Natural killer cell (primary cell): ENCODE results near the gene ZNF189. TPM values are rescaled to one million over a fixed set of nuclear protein-coding genes. Genes with fewer than 3 reads are reported as not detected.

Experiments used
- ATAC-seq, 3 donors: fragments of 150-1000 bp in 2 of 3; fragments of 200-7000 bp in 1 of 3; cut with Tn5 transposase; 1 replicate in 1 of 3; 2 replicates in 2 of 3; pipeline ENCODE4 v1.10.0; 2021; ENCODE audit warnings: mild to moderate bottlenecking in 2 of 3, moderate library complexity in 2 of 3
- DNase-seq, 2 donors: peaks; one replicate each; pipeline versions ENCODE4 v3.0.0 to v3.0.0-alpha.2; 2013 to 2021; ENCODE audit warnings: mixed read lengths in 1 of 2
- H3K27ac ChIP-seq: one replicate; pipeline ENCODE4 v1.5.1; 2013; ENCODE audit warnings: mild to moderate bottlenecking, low read length
- H3K27me3 ChIP-seq: one replicate; pipeline ENCODE4 v1.6.1; 2013; ENCODE audit warnings: low read length; ENCODE audit not compliant: control insufficient read depth, insufficient read depth
- H3K36me3 ChIP-seq: one replicate; pipeline ENCODE4 v1.6.1; 2013; ENCODE audit warnings: low read length; ENCODE audit not compliant: control insufficient read depth, insufficient read depth
- H3K4me1 ChIP-seq: one replicate; pipeline ENCODE4 v1.6.1; 2013; ENCODE audit warnings: low read length; ENCODE audit not compliant: control insufficient read depth, insufficient read depth
- H3K4me3 ChIP-seq: one replicate; pipeline ENCODE4 v1.5.1; 2013; ENCODE audit warnings: low read length
- H3K9me3 ChIP-seq: one replicate; pipeline ENCODE4 v1.6.1; 2013; ENCODE audit warnings: low read length; ENCODE audit not compliant: control insufficient read depth, insufficient read depth
- H3K27ac Mint-ChIP-seq, 2 donors: one replicate each; pipeline ENCODE4 v1.8.0; 2022; ENCODE audit warnings: mild to moderate bottlenecking in 2 of 2, mixed read lengths in 2 of 2, moderate library complexity in 1 of 2
- H3K27me3 Mint-ChIP-seq, 2 donors: one replicate each; pipeline ENCODE4 v1.8.0; 2022; ENCODE audit warnings: low read depth in 2 of 2, mixed read lengths in 2 of 2
- H3K36me3 Mint-ChIP-seq: one replicate; pipeline ENCODE4 v1.8.0; 2022; ENCODE audit warnings: mixed read lengths
- H3K4me1 Mint-ChIP-seq, 2 donors: one replicate each; pipeline ENCODE4 v1.8.0; 2022; ENCODE audit warnings: mixed read lengths in 2 of 2
- H3K4me3 Mint-ChIP-seq: one replicate; pipeline ENCODE4 v1.8.0; 2022; ENCODE audit warnings: mild to moderate bottlenecking, moderate library complexity, mixed read lengths
- H3K9me3 Mint-ChIP-seq, 2 donors: one replicate each; pipeline ENCODE4 v1.8.0; 2022; ENCODE audit warnings: mixed read lengths in 2 of 2
- WGBS: methylation state at CpG from one replicate; pipeline ENCODE4 v1.1.7; 2013; ENCODE audit warnings: missing lambda C conversion rate; ENCODE audit not compliant: insufficient coverage; 5-methylcytosine and 5-hydroxymethylcytosine counted together
- intact Hi-C: fragments of 100-400 bp; cut with micrococcal nuclease; formaldehyde crosslinking; loops from one replicate; pipeline ENCODE4 v1.14.2; 2022
- total RNA-seq, 4 donors: library from RNA; stranded (reverse); fragments of 120-200 nt in 1 of 4; gene quantifications; one replicate each; pipeline versions ENCODE4 v1.2.3 to v1.2.4, GENCODE V29; 2013 to 2022
- TF ChIP-seq, protein P1 (sequence below): fragments of 200-600 bp; IDR thresholded peaks from one replicate; pipeline ENCODE4 v1.8.0; 2022; ENCODE audit warnings: antibody characterized with exemption

ZNF189 gene
- total RNA-seq, 3 donors from 2014 or later (not counting 1 experiment from before 2014, with no cell fraction given), result 6.7 to 11.3 (median 8.7) TPM

DNA sequence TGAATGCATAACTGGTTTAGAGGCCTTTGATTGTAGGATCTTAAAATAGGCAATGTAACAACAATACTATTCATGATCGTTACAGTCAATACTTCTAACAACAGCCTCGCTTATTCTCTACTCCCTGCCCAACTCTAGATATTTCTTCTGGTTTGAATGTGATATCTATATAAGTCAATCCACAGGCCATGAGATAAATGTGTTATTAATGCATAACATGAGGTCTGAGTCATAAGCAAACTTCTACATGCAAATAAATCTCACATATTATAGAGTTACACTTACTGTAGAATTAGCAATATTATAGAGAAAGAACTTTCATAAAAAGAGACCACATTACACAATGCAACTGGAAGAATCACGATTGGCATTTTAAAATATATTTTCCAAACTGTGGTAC, 39.9 kb downstream of the ZNF189 start:
- Histone ChIP-seq H3K4me3 (no peak overlapping the region), H3K9me3 (no peaks in the 10 kb centered on the region), H3K36me3 (no peaks in the 10 kb centered on the region), H3K27me3 (peaks cover 4% of the 10 kb centered on the region), H3K4me1 (no peaks in the 10 kb centered on the region), H3K27ac (no peak overlapping the region)
- no peaks in the 10 kb centered on the region for H3K36me3 Mint-ChIP-seq
- no CpG with 5 or more reads among the region's 3 CpGs for WGBS
- ATAC-seq, result no peak
- no peak for DNase-seq
- TF ChIP-seq, protein P1, sequence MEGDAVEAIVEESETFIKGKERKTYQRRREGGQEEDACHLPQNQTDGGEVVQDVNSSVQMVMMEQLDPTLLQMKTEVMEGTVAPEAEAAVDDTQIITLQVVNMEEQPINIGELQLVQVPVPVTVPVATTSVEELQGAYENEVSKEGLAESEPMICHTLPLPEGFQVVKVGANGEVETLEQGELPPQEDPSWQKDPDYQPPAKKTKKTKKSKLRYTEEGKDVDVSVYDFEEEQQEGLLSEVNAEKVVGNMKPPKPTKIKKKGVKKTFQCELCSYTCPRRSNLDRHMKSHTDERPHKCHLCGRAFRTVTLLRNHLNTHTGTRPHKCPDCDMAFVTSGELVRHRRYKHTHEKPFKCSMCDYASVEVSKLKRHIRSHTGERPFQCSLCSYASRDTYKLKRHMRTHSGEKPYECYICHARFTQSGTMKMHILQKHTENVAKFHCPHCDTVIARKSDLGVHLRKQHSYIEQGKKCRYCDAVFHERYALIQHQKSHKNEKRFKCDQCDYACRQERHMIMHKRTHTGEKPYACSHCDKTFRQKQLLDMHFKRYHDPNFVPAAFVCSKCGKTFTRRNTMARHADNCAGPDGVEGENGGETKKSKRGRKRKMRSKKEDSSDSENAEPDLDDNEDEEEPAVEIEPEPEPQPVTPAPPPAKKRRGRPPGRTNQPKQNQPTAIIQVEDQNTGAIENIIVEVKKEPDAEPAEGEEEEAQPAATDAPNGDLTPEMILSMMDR, result no peak
- peaks cover 0 to 2% of the 10 kb centered on the region in 2 donors for H3K9me3 Mint-ChIP-seq
- no peaks in the 10 kb centered on the region for H3K4me1 Mint-ChIP-seq
- peaks cover 23 to 48% of the 10 kb centered on the region in 2 donors for H3K27me3 Mint-ChIP-seq
- intact Hi-C loops, result no loop called here
- no peak overlapping the region for H3K4me3 Mint-ChIP-seq
- no peak overlapping the region for H3K27ac Mint-ChIP-seq

DNA sequence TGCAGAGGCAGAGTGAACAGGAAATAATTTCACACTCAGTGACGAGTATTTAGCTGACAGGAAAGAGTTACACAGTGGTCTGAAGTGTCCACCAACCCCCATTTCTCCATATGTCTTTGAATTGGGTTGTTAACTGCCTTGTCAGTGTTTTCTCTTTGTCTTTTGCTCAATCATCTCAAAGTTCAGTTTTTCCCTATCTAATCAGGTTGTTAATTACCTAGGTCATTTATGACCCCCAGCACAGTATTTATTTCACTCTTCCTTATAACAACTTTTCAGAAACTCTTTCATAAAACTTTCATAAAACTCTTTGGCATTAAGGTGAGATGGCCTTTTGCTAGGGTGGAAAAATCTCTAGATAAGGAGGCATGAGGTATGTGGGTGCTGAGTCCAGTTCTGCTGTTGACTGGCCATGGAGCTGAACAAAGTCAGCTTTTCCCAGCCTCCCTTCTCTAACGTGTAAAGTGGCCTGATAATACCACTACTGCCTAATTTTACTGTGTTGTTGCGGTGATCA, 42.1 kb downstream of the ZNF189 start:
- ATAC-seq, result no peak
- no peak overlapping the region for H3K4me3 Mint-ChIP-seq
- H3K27me3 Mint-ChIP-seq, result peaks cover 29 to 63% of the 10 kb centered on the region in 2 donors
- 63% methylated on average over 3 of the region's 3 CpGs for WGBS
- Histone ChIP-seq H3K4me1 (no peaks in the 10 kb centered on the region), H3K27ac (no peak overlapping the region), H3K36me3 (no peaks in the 10 kb centered on the region), H3K4me3 (no peak overlapping the region), H3K9me3 (no peaks in the 10 kb centered on the region), H3K27me3 (peaks cover 5% of the 10 kb centered on the region)
- peaks cover 0 to 2% of the 10 kb centered on the region in 2 donors for H3K9me3 Mint-ChIP-seq
- H3K4me1 Mint-ChIP-seq, result no peaks in the 10 kb centered on the region
- no peaks in the 10 kb centered on the region for H3K36me3 Mint-ChIP-seq
- intact Hi-C loops, result no loop called here
- H3K27ac Mint-ChIP-seq, result no peak overlapping the region
- TF ChIP-seq, protein P1, result no peak
- no peak for DNase-seq

DNA sequence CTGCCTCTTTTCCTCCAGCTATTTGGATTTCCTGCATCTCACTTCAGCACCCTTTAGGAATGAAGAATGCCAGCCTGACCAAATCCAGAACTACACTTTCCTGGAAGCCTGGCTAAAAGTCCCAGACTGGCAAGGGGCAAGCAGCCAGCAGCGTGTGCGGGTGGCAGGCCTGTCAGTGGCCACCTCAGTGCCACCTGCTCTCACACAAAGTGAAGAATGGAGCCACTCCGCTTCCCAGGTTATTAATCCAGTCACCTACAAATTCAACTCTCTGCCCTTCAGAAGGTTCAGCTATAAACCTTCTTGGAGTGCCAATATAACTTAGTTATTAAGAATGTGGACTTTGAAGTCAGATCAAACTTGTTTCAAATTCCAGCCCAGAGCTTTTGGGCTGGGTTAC, 43.7 kb downstream of the ZNF189 start:
- 92% methylated on average over 3 of the region's 3 CpGs for WGBS
- H3K9me3 ChIP-seq, result no peaks in the 10 kb centered on the region

More for the DNA sequence above, 43.7 kb downstream of the ZNF189 start:
- peaks cover 32 to 66% of the 10 kb centered on the region in 2 donors for H3K27me3 Mint-ChIP-seq
- H3K9me3 Mint-ChIP-seq, result peaks cover 0 to 2% of the 10 kb centered on the region in 2 donors
- no peaks in the 10 kb centered on the region for H3K36me3 ChIP-seq
- DNase-seq (no peak), ATAC-seq (no peak)
- no peaks in the 10 kb centered on the region for H3K4me1 Mint-ChIP-seq
- intact Hi-C loops, result no loop called here
- TF ChIP-seq, protein P1, result no peak
- no peaks in the 10 kb centered on the region for H3K36me3 Mint-ChIP-seq
- H3K27ac Mint-ChIP-seq, result no peak overlapping the region
- no peak overlapping the region for H3K4me3 ChIP-seq
- peaks cover 5% of the 10 kb centered on the region for H3K27me3 ChIP-seq
- no peak overlapping the region for H3K27ac ChIP-seq
- H3K4me1 ChIP-seq, result no peaks in the 10 kb centered on the region
- H3K4me3 Mint-ChIP-seq, result no peak overlapping the region
